WTC11 (cell line): ENCODE data around the gene AFF2. TPM values are rescaled to one million over a fixed set of nuclear protein-coding genes. Genes with fewer than 3 reads are reported as not detected.

Experiments used
- ATAC-seq: fragments of 200-7000 bp; cut with Tn5 transposase; 2 replicates; pipeline ENCODE4 v1.10.0; 2021; ENCODE audit warnings: mild to moderate bottlenecking, moderate library complexity
- CTCF ChIA-PET: fragments of 300-600 bp; sonication (Branson Sonifier 250); formaldehyde crosslinking; loops from one replicate; lab custom pipeline; 2021; ENCODE audit warnings: antibody characterized with exemption; lab: Charles Lee
- POLR2A ChIA-PET: fragments of 350-600 bp; sonication (Branson Sonifier 250); formaldehyde crosslinking; loops from one replicate; lab custom pipeline; 2021; ENCODE audit warnings: antibody characterized with exemption; lab: Charles Lee
- DNase-seq: peaks from one replicate; pipeline ENCODE4 v3.0.0; 2021; ENCODE audit warnings: low spot score
- H3K27ac Mint-ChIP-seq: 2 replicates; pipeline ENCODE4 v1.8.0; 2021; ENCODE audit warnings: mixed read lengths
- H3K27me3 Mint-ChIP-seq: 2 replicates; pipeline ENCODE4 v1.8.0; 2021; ENCODE audit warnings: low read depth, mild to moderate bottlenecking, moderate library complexity, mixed read lengths
- H3K36me3 Mint-ChIP-seq: 2 replicates; pipeline ENCODE4 v1.8.0; 2021; ENCODE audit warnings: mixed read lengths
- H3K4me1 Mint-ChIP-seq: 2 replicates; pipeline ENCODE4 v1.8.0; 2022; ENCODE audit warnings: mixed read lengths
- H3K4me3 Mint-ChIP-seq: 2 replicates; pipeline ENCODE4 v1.8.0; 2021; ENCODE audit warnings: mild to moderate bottlenecking, moderate library complexity, mixed read lengths
- H3K9me3 Mint-ChIP-seq: 2 replicates; pipeline ENCODE4 v1.8.0; 2021; ENCODE audit warnings: mixed read lengths
- AFF4 ChIP-seq: sonication (generic); formaldehyde crosslinking; IDR thresholded peaks from 2 replicates; pipeline ENCODE4 v1.8.1; 2023; ENCODE audit warnings: mild to moderate bottlenecking, missing genetic modification reagents, borderline replicate concordance
- AR ChIP-seq: fragments of 250-450 bp; sonication (Bioruptor Pico); IDR thresholded peaks from 2 replicates; pipeline ENCODE4 v1.9.0; 2021; ENCODE audit warnings: mild to moderate bottlenecking
- CREM ChIP-seq: sonication (generic); formaldehyde crosslinking; IDR thresholded peaks from 2 replicates; pipeline ENCODE4 v1.8.1; 2022; ENCODE audit warnings: mild to moderate bottlenecking, missing genetic modification reagents, moderate library complexity
- CTCF ChIP-seq: fragments of 200-600 bp; IDR thresholded peaks from 2 replicates; pipeline ENCODE4 v1.8.0; 2022; ENCODE audit warnings: antibody characterized with exemption
- E2F1 ChIP-seq: sonication (generic); formaldehyde crosslinking; IDR thresholded peaks from 2 replicates; pipeline ENCODE4 v1.8.0; 2022; ENCODE audit warnings: mild to moderate bottlenecking, missing genetic modification reagents
- ELF4 ChIP-seq: sonication (generic); formaldehyde crosslinking; IDR thresholded peaks from 2 replicates; pipeline ENCODE4 v1.8.1; 2022; ENCODE audit warnings: low read depth, mild to moderate bottlenecking, moderate library complexity, missing genetic modification reagents
- EMX1 ChIP-seq: fragments of 250-450 bp; sonication (Bioruptor Pico); IDR thresholded peaks from 2 replicates; pipeline ENCODE4 v1.8.0; 2021; ENCODE audit warnings: mild to moderate bottlenecking
- HMGA2 ChIP-seq: fragments of 250-450 bp; sonication (Bioruptor Pico); IDR thresholded peaks from 2 replicates; pipeline ENCODE4 v1.4.0; 2021; ENCODE audit warnings: mild to moderate bottlenecking, moderate library complexity
- JAZF1 ChIP-seq: fragments of 250-450 bp; sonication (Bioruptor Pico); IDR thresholded peaks from 2 replicates; pipeline ENCODE4 v1.9.0; 2021; ENCODE audit warnings: moderate library complexity, mild to moderate bottlenecking, inconsistent platforms
- MLX ChIP-seq: sonication (generic); formaldehyde crosslinking; IDR thresholded peaks from 2 replicates; pipeline ENCODE4 v1.8.1; 2023; ENCODE audit warnings: mild to moderate bottlenecking, missing genetic modification reagents, moderate library complexity
- NFATC4 ChIP-seq: fragments of 250-450 bp; sonication (Bioruptor Pico); IDR thresholded peaks from 2 replicates; pipeline ENCODE4 v1.9.0; 2021; ENCODE audit warnings: mild to moderate bottlenecking
- NFYB ChIP-seq: sonication (generic); formaldehyde crosslinking; conservative IDR thresholded peaks from 2 replicates; pipeline ENCODE4 v1.8.0; 2022; ENCODE audit warnings: low read depth, missing genetic modification reagents
- NR1H2 ChIP-seq: sonication (generic); formaldehyde crosslinking; IDR thresholded peaks from 2 replicates; pipeline ENCODE4 v1.9.0; 2021; ENCODE audit warnings: mild to moderate bottlenecking, moderate library complexity, missing genetic modification reagents
- NR2C2 ChIP-seq: sonication (generic); formaldehyde crosslinking; IDR thresholded peaks from 2 replicates; pipeline ENCODE4 v1.8.0; 2022; ENCODE audit warnings: mild to moderate bottlenecking, missing genetic modification reagents
- OVOL2 ChIP-seq: fragments of 250-450 bp; sonication (Bioruptor Pico); IDR thresholded peaks from 2 replicates; pipeline ENCODE4 v1.9.0; 2021; ENCODE audit warnings: mild to moderate bottlenecking, borderline replicate concordance
- SMAD3 ChIP-seq: sonication (generic); formaldehyde crosslinking; IDR thresholded peaks from 2 replicates; pipeline ENCODE4 v1.8.0; 2022; ENCODE audit warnings: missing genetic modification reagents, mild to moderate bottlenecking, borderline replicate concordance
- SOX15 ChIP-seq: fragments of 250-450 bp; sonication (Bioruptor Pico); IDR thresholded peaks from 2 replicates; pipeline ENCODE4 v1.9.0; 2021; ENCODE audit warnings: mild to moderate bottlenecking
- TEAD1 ChIP-seq: sonication (generic); formaldehyde crosslinking; IDR thresholded peaks from 2 replicates; pipeline ENCODE4 v1.8.0; 2022; ENCODE audit warnings: mild to moderate bottlenecking, missing genetic modification reagents
- ZMAT4 ChIP-seq: fragments of 250-450 bp; sonication (Bioruptor Pico); IDR thresholded peaks from 2 replicates; pipeline ENCODE4 v1.9.0; 2021; ENCODE audit warnings: mild to moderate bottlenecking
- ZNF121 ChIP-seq: sonication (generic); formaldehyde crosslinking; IDR thresholded peaks from 2 replicates; pipeline ENCODE4 v1.8.0; 2023; ENCODE audit warnings: missing genetic modification reagents
- ZNF219 ChIP-seq: sonication (generic); formaldehyde crosslinking; IDR thresholded peaks from 2 replicates; pipeline ENCODE4 v1.8.0; 2023; ENCODE audit warnings: missing genetic modification reagents, mild to moderate bottlenecking, borderline replicate concordance
- ZNF396 ChIP-seq: fragments of 250-450 bp; sonication (Bioruptor Pico); IDR thresholded peaks from 2 replicates; pipeline ENCODE4 v1.8.0; 2021; ENCODE audit warnings: mild to moderate bottlenecking, moderate library complexity, borderline replicate concordance
- ZNF416 ChIP-seq: fragments of 250-450 bp; sonication (Bioruptor Pico); IDR thresholded peaks from 2 replicates; pipeline ENCODE4 v1.9.0; 2021; ENCODE audit warnings: mild to moderate bottlenecking, inconsistent platforms
- ZNF512 ChIP-seq: sonication (generic); formaldehyde crosslinking; IDR thresholded peaks from 2 replicates; pipeline ENCODE4 v1.8.1; 2022; ENCODE audit warnings: missing genetic modification reagents, borderline replicate concordance
- total RNA-seq: library from RNA; stranded (reverse); gene quantifications from 3 replicates; pipeline ENCODE4 v1.2.3, GENCODE V29; 2021

The AFF2 gene
- total RNA-seq, 1 experiment from 2014 or later = 7.6 TPM

- TF ChIP-seq SMAD3 (CRISPR knock-in tag) (no peak), OVOL2 (CRISPR knock-in tag) (no peak), AR (CRISPR knock-in tag) (no peak), SOX15 (no peak), NR1H2 (CRISPR knock-in tag) (no peak), HMGA2 (no peak)
Observed at GRCh38 chrX:148763896-148764295, 263.5 kb downstream of the AFF2 start (continued).

- ChIA-PET POLR2A (no interaction called here), CTCF (no interaction called here)
- H3K36me3 Mint-ChIP-seq = peaks cover 4% of the 10 kb centered on the region; the same call in 1 of the 2 replicates
- ATAC-seq (no peak), DNase-seq (no peak)
- no peak for TF ChIP-seq ZNF219 (CRISPR knock-in tag)
- no peak for TF ChIP-seq EMX1
- TF ChIP-seq AFF4 (CRISPR knock-in tag) = no peak
- no peak for TF ChIP-seq ZNF121 (CRISPR knock-in tag)
- no peak for TF ChIP-seq NFATC4 (CRISPR knock-in tag)
- TF ChIP-seq ZNF396 = no peak
- H3K4me3 Mint-ChIP-seq = no peak overlapping the region
- no peaks in the 10 kb centered on the region for H3K27me3 Mint-ChIP-seq
- peaks cover 4% of the 10 kb centered on the region; the same call in 1 of the 2 replicates for H3K9me3 Mint-ChIP-seq
- peaks cover 12% of the 10 kb centered on the region for H3K4me1 Mint-ChIP-seq
- H3K27ac Mint-ChIP-seq = no peak overlapping the region
Observed at GRCh38 chrX:148768296-148768695, 267.9 kb downstream of the AFF2 start.

GRCh38 chrX:148771440-148771839 is 271.0 kb downstream of the AFF2 start:
- Mint-ChIP-seq H3K9me3 (peaks cover 9% of the 10 kb centered on the region), H3K4me3 (no peak overlapping the region), H3K27ac (no peak overlapping the region), H3K27me3 (no peaks in the 10 kb centered on the region)
- DNase-seq = no peak
- no peak for TF ChIP-seq CREM (CRISPR knock-in tag)
- TF ChIP-seq OVOL2 (CRISPR knock-in tag) = no peak
- no peak for TF ChIP-seq CTCF
- TF ChIP-seq E2F1 (CRISPR knock-in tag) = no peak
- TF ChIP-seq ZNF512 (CRISPR knock-in tag) = no peak
- no peak for TF ChIP-seq MLX (CRISPR knock-in tag)
- no peak for TF ChIP-seq NFYB (CRISPR knock-in tag)
- TF ChIP-seq ZNF416 = no peak
- no peak for TF ChIP-seq SOX15
- no peak for TF ChIP-seq TEAD1 (CRISPR knock-in tag)
- TF ChIP-seq NR2C2 = no peak
- no peak for TF ChIP-seq ELF4
- TF ChIP-seq ZMAT4 (CRISPR knock-in tag) = no peak
- no peak for TF ChIP-seq JAZF1 (CRISPR knock-in tag)
- TF ChIP-seq, all 79 proteins: peak for 0
- ChIA-PET POLR2A (no interaction called here), CTCF (no interaction called here)
- no peak for ATAC-seq
- Mint-ChIP-seq H3K4me1 (peaks cover 14% of the 10 kb centered on the region), H3K36me3 (peaks cover 7% of the 10 kb centered on the region)
